ENCODE data around the gene TRIM33. TPM values are rescaled to one million over a fixed set of nuclear protein-coding genes. Genes with fewer than 3 reads are reported as not detected.

TRIM33 gene
- total and polyA plus RNA-seq, 4 donors, result 5.6 to 42.8 (median 30.4) TPM

- H3K4me3 ChIP-seq (ENCODE audit: low read length in 2 of 2), result no peak overlapping the region
- H3K27me3 ChIP-seq (ENCODE audit: control insufficient read depth in 1 of 2, insufficient read depth in 2 of 2, low read length in 1 of 2), result no peaks in the 10 kb centered on the region
- no peaks in the 10 kb centered on the region for H3K36me3 ChIP-seq (ENCODE audit: control insufficient read depth in 1 of 2, insufficient read depth in 2 of 2, low read length in 1 of 2)
- intact Hi-C loops (cut with DNase I), result no loop called here
- peaks cover 0 to 6% of the 10 kb centered on the region in 2 donors for H3K4me1 ChIP-seq (ENCODE audit: control insufficient read depth in 1 of 2, insufficient read depth in 2 of 2, low read length in 2 of 2)
- H3K9me3 ChIP-seq (ENCODE audit: control insufficient read depth, low read length), result no peaks in the 10 kb centered on the region
- ATAC-seq (ENCODE audit: low FRiP score) (no peak), DNase-seq (no peak)
- no peak overlapping the region for H3K27ac ChIP-seq (ENCODE audit: low read depth in 1 of 2, low read length in 2 of 2)
- WGBS, 2 donors, result 38 to 48% methylated on average over 3 of the region's 3 CpGs
Measured at GRCh38 chr1:114468047-114468446, 43.0 kb downstream of the TRIM33 start.

GRCh38 chr1:114467491-114467890 is 43.5 kb downstream of the TRIM33 start:
- ATAC-seq (ENCODE audit: low FRiP score) (no peak), DNase-seq (no peak)
- intact Hi-C loops (cut with DNase I), result no loop called here
- H3K27me3 ChIP-seq (ENCODE audit: control insufficient read depth in 1 of 2, insufficient read depth in 2 of 2, low read length in 1 of 2), result no peaks in the 10 kb centered on the region
- H3K4me1 ChIP-seq (ENCODE audit: control insufficient read depth in 1 of 2, insufficient read depth in 2 of 2, low read length in 2 of 2), result peaks cover 0 to 6% of the 10 kb centered on the region in 2 donors
- 100% methylated on average over 1 of the region's 1 CpG for WGBS, 2 donors
- H3K27ac ChIP-seq (ENCODE audit: low read depth in 1 of 2, low read length in 2 of 2), result no peak overlapping the region
- H3K9me3 ChIP-seq (ENCODE audit: control insufficient read depth, low read length), result no peaks in the 10 kb centered on the region
- no peak overlapping the region for H3K4me3 ChIP-seq (ENCODE audit: low read length in 2 of 2)
- no peaks in the 10 kb centered on the region for H3K36me3 ChIP-seq (ENCODE audit: control insufficient read depth in 1 of 2, insufficient read depth in 2 of 2, low read length in 1 of 2)

GRCh38 chr1:114466334-114467014 is 44.5 kb downstream of the TRIM33 start:
- H3K4me1 ChIP-seq (ENCODE audit: control insufficient read depth in 1 of 2, insufficient read depth in 2 of 2, low read length in 2 of 2), result peaks cover 0 to 6% of the 10 kb centered on the region in 2 donors
- no peaks in the 10 kb centered on the region for H3K9me3 ChIP-seq (ENCODE audit: control insufficient read depth, low read length)
- H3K27ac ChIP-seq (ENCODE audit: low read depth in 1 of 2, low read length in 2 of 2), result no peak overlapping the region
- intact Hi-C loops (cut with DNase I), result no loop called here
- DNase-seq (no peak), ATAC-seq (ENCODE audit: low FRiP score) (no peak)
- H3K4me3 ChIP-seq (ENCODE audit: low read length in 2 of 2), result no peak overlapping the region
- 88 to 89% methylated on average over 14 of the region's 14 CpGs for WGBS, 2 donors
- no peaks in the 10 kb centered on the region for H3K36me3 ChIP-seq (ENCODE audit: control insufficient read depth in 1 of 2, insufficient read depth in 2 of 2, low read length in 1 of 2)
- H3K27me3 ChIP-seq (ENCODE audit: control insufficient read depth in 1 of 2, insufficient read depth in 2 of 2, low read length in 1 of 2), result no peaks in the 10 kb centered on the region

GRCh38 chr1:114462963-114463362 is 48.0 kb downstream of the TRIM33 start:
- Histone ChIP-seq H3K36me3 (ENCODE audit: control insufficient read depth in 1 of 2, insufficient read depth in 2 of 2, low read length in 1 of 2) (peaks cover 0 to 4% of the 10 kb centered on the region in 2 donors), H3K4me1 (ENCODE audit: control insufficient read depth in 1 of 2, insufficient read depth in 2 of 2, low read length in 2 of 2) (peaks cover 0 to 2% of the 10 kb centered on the region in 2 donors), H3K9me3 (ENCODE audit: control insufficient read depth, low read length) (no peaks in the 10 kb centered on the region), H3K27ac (ENCODE audit: low read depth in 1 of 2, low read length in 2 of 2) (no peak overlapping the region), H3K4me3 (ENCODE audit: low read length in 2 of 2) (no peak overlapping the region), H3K27me3 (ENCODE audit: control insufficient read depth in 1 of 2, insufficient read depth in 2 of 2, low read length in 1 of 2) (no peaks in the 10 kb centered on the region)
- whole genome bisulfite sequencing, 2 donors, result 89 to 92% methylated on average over 1 of the region's 1 CpG
- intact Hi-C loops (cut with DNase I), result no loop called here
- no peak for ATAC-seq (ENCODE audit: low FRiP score)
- no peak for DNase-seq

- Histone ChIP-seq H3K36me3 (ENCODE audit: control insufficient read depth in 1 of 2, insufficient read depth in 2 of 2, low read length in 1 of 2) (peaks cover 0 to 4% of the 10 kb centered on the region in 2 donors), H3K27ac (ENCODE audit: low read depth in 1 of 2, low read length in 2 of 2) (no peak overlapping the region), H3K27me3 (ENCODE audit: control insufficient read depth in 1 of 2, insufficient read depth in 2 of 2, low read length in 1 of 2) (no peaks in the 10 kb centered on the region), H3K9me3 (ENCODE audit: control insufficient read depth, low read length) (no peaks in the 10 kb centered on the region), H3K4me1 (ENCODE audit: control insufficient read depth in 1 of 2, insufficient read depth in 2 of 2, low read length in 2 of 2) (peaks cover 0 to 2% of the 10 kb centered on the region in 2 donors), H3K4me3 (ENCODE audit: low read length in 2 of 2) (no peak overlapping the region)
- DNase-seq (no peak), ATAC-seq (ENCODE audit: low FRiP score) (no peak)
- WGBS, 2 donors, result 84 to 87% methylated on average over 1 of the region's 1 CpG
- intact Hi-C loops (cut with DNase I), result no loop called here
Measured at GRCh38 chr1:114462341-114462740, 48.7 kb downstream of the TRIM33 start.

- no peak for ATAC-seq (ENCODE audit: low FRiP score)
Measured at GRCh38 chr1:114458237-114458777, 52.7 kb downstream of the TRIM33 start.

GRCh38 chr1:114457675-114458236 is 53.2 kb downstream of the TRIM33 start:
- peaks cover 4 to 5% of the 10 kb centered on the region in 2 donors for H3K36me3 ChIP-seq (ENCODE audit: control insufficient read depth in 1 of 2, insufficient read depth in 2 of 2, low read length in 1 of 2)
- no peak overlapping the region for H3K4me3 ChIP-seq (ENCODE audit: low read length in 2 of 2)
- ATAC-seq (ENCODE audit: low FRiP score), result no peak
- intact Hi-C loops (cut with DNase I), result no loop called here
- WGBS, 2 donors, result 83 to 98% methylated on average over 4 of the region's 4 CpGs
- no peaks in the 10 kb centered on the region for H3K9me3 ChIP-seq (ENCODE audit: control insufficient read depth, low read length)
- H3K4me1 ChIP-seq (ENCODE audit: control insufficient read depth in 1 of 2, insufficient read depth in 2 of 2, low read length in 2 of 2), result no peaks in the 10 kb centered on the region
- no peak overlapping the region for H3K27ac ChIP-seq (ENCODE audit: low read depth in 1 of 2, low read length in 2 of 2)
- no peaks in the 10 kb centered on the region for H3K27me3 ChIP-seq (ENCODE audit: control insufficient read depth in 1 of 2, insufficient read depth in 2 of 2, low read length in 1 of 2)
- no peak for DNase-seq

More at GRCh38 chr1:114458237-114458777, 52.7 kb downstream of the TRIM33 start:
- Histone ChIP-seq H3K27ac (ENCODE audit: low read depth in 1 of 2, low read length in 2 of 2) (no peak overlapping the region), H3K27me3 (ENCODE audit: control insufficient read depth in 1 of 2, insufficient read depth in 2 of 2, low read length in 1 of 2) (no peaks in the 10 kb centered on the region), H3K4me3 (ENCODE audit: low read length in 2 of 2) (no peak overlapping the region), H3K4me1 (ENCODE audit: control insufficient read depth in 1 of 2, insufficient read depth in 2 of 2, low read length in 2 of 2) (no peaks in the 10 kb centered on the region), H3K36me3 (ENCODE audit: control insufficient read depth in 1 of 2, insufficient read depth in 2 of 2, low read length in 1 of 2) (peaks cover 4 to 5% of the 10 kb centered on the region in 2 donors), H3K9me3 (ENCODE audit: control insufficient read depth, low read length) (no peaks in the 10 kb centered on the region)
- intact Hi-C loops (cut with DNase I), result no loop called here
- no peak for DNase-seq

- WGBS, 2 donors, result 91 to 94% methylated on average over 3 of the region's 3 CpGs
- DNase-seq (no peak), ATAC-seq (ENCODE audit: low FRiP score) (no peak)
- Histone ChIP-seq H3K4me3 (ENCODE audit: low read length in 2 of 2) (no peak overlapping the region), H3K27ac (ENCODE audit: low read depth in 1 of 2, low read length in 2 of 2) (no peak overlapping the region), H3K27me3 (ENCODE audit: control insufficient read depth in 1 of 2, insufficient read depth in 2 of 2, low read length in 1 of 2) (no peaks in the 10 kb centered on the region), H3K4me1 (ENCODE audit: control insufficient read depth in 1 of 2, insufficient read depth in 2 of 2, low read length in 2 of 2) (no peaks in the 10 kb centered on the region), H3K36me3 (ENCODE audit: control insufficient read depth in 1 of 2, insufficient read depth in 2 of 2, low read length in 1 of 2) (peaks cover 4 to 5% of the 10 kb centered on the region in 2 donors), H3K9me3 (ENCODE audit: control insufficient read depth, low read length) (no peaks in the 10 kb centered on the region)
- intact Hi-C loops (cut with DNase I), result no loop called here
Measured at GRCh38 chr1:114456586-114456985, 54.4 kb downstream of the TRIM33 start.

Measured in aorta (tissue), 5 donors.